HG03280 (cell line): Measurements from ENCODE around the gene DELE1.
A peak's percentile ranks its signal among the peaks of the same experiment; 100 is the strongest.

Experiments used
- ATAC-seq: cut with Tn5 transposase; IDR thresholded peaks from one replicate; pipeline ENCODE4 v1.9.1; 2021; ENCODE audit warnings: mild to moderate bottlenecking, moderate library complexity; ENCODE audit not compliant: unreplicated experiment

The DELE1 gene

GRCh38 chr5:141952020-141952419 lies 28.3 kb downstream of the DELE1 start:
- no peak for ATAC-seq

GRCh38 chr5:141954194-141954593 lies 30.5 kb downstream of the DELE1 start:
- no peak for ATAC-seq

GRCh38 chr5:141957367-141957996 lies 33.8 kb downstream of the DELE1 start:
- no peak for ATAC-seq

- no peak for ATAC-seq
These were observed 34.4 kb downstream of the DELE1 start, which contains the start of gene PCDH12 for GRCh38 chr5:141958113-141958512. TSS of gene PCDH12 (minus strand) at chr5:141958202. CDS start at chr5:141957851, 351 bp downstream.

- ATAC-seq: no peak
These were observed 35.0 kb downstream of the DELE1 start for GRCh38 chr5:141958546-141959172.

GRCh38 chr5:141960018-141960417 lies 36.3 kb downstream of the DELE1 start:
- ATAC-seq: no peak

- ATAC-seq: peak; percentile 94
These were observed 37.0 kb downstream of the DELE1 start for GRCh38 chr5:141960449-141961323.

- ATAC-seq: no peak
These were observed 37.8 kb downstream of the DELE1 start for GRCh38 chr5:141961466-141961865.

- ATAC-seq: no peak
These were observed 40.0 kb downstream of the DELE1 start for GRCh38 chr5:141963701-141964100.

- ATAC-seq: no peak
These were observed 41.4 kb downstream of the DELE1 start for GRCh38 chr5:141965071-141965470.

GRCh38 chr5:141966275-141966962 lies 42.7 kb downstream of the DELE1 start:
- no peak for ATAC-seq

- ATAC-seq: no peak
These were observed 43.3 kb downstream of the DELE1 start for GRCh38 chr5:141966963-141967333.

- ATAC-seq: peak; percentile 94
These were observed 45.4 kb downstream of the DELE1 start, which contains the start of gene RNF14 for GRCh38 chr5:141968914-141969608. TSS of gene RNF14 (plus strand) at chr5:141969105. CDS start at chr5:141973589, 4,484 bp downstream.

GRCh38 chr5:141969783-141970771 lies 46.4 kb downstream of the DELE1 start:
- peak; percentile 61 for ATAC-seq

GRCh38 chr5:141973871-141974595 lies 50.4 kb downstream of the DELE1 start:
- no peak for ATAC-seq

- no peak for ATAC-seq
These were observed 52.5 kb downstream of the DELE1 start for GRCh38 chr5:141976176-141976575.

- no peak for ATAC-seq
These were observed 54.7 kb downstream of the DELE1 start for GRCh38 chr5:141978389-141978788.

GRCh38 chr5:141982626-141983025 lies 59.0 kb downstream of the DELE1 start:
- ATAC-seq: no peak

- ATAC-seq: no peak
These were observed 62.4 kb downstream of the DELE1 start for GRCh38 chr5:141986072-141986471.
